ENCODE measurements around the gene CTAGE1.
"Not testable (repeated sequence)": the region's sequence is repeated elsewhere in the genome, so short reads cannot be mapped to it uniquely, and the experiment has no call there.

CTAGE1 gene

GRCh38 chr18:22433956-22434355 lies 16.2 kb upstream of the CTAGE1 start:
- DNase-seq = no peak

- no peak for DNase-seq
These were observed 15.0 kb upstream of the CTAGE1 start for GRCh38 chr18:22432657-22433137.

- no peak for DNase-seq
These were observed 11.8 kb upstream of the CTAGE1 start for GRCh38 chr18:22429564-22429963.

- DNase-seq = no peak
These were observed 11.0 kb upstream of the CTAGE1 start for GRCh38 chr18:22428672-22429071.

GRCh38 chr18:22427822-22428549 lies 10.3 kb upstream of the CTAGE1 start:
- no peak for DNase-seq

- no peak for DNase-seq
These were observed 6.8 kb upstream of the CTAGE1 start for GRCh38 chr18:22424565-22424963.

- no peak for DNase-seq
These were observed 6.3 kb upstream of the CTAGE1 start for GRCh38 chr18:22423878-22424564.

GRCh38 chr18:22422909-22423548 lies 5.3 kb upstream of the CTAGE1 start:
- no peak for DNase-seq

GRCh38 chr18:22420652-22421051 lies 2.9 kb upstream of the CTAGE1 start:
- no peak for DNase-seq

GRCh38 chr18:22412176-22412911 lies 5.4 kb downstream of the CTAGE1 start:
- no peak for DNase-seq

GRCh38 chr18:22411446-22411845 lies 6.3 kb downstream of the CTAGE1 start:
- no peak for DNase-seq

GRCh38 chr18:22410126-22410525 lies 7.6 kb downstream of the CTAGE1 start:
- no peak for DNase-seq

- no peak for DNase-seq
These were observed 8.3 kb downstream of the CTAGE1 start for GRCh38 chr18:22409445-22409844.

GRCh38 chr18:22408059-22408458 lies 9.7 kb downstream of the CTAGE1 start:
- DNase-seq = no peak

- DNase-seq = no peak
These were observed 12.6 kb downstream of the CTAGE1 start for GRCh38 chr18:22405142-22405541.

GRCh38 chr18:22403950-22404349 lies 13.8 kb downstream of the CTAGE1 start:
- DNase-seq = no peak

- no peak for DNase-seq
These were observed 17.8 kb downstream of the CTAGE1 start for GRCh38 chr18:22399949-22400348.

- no peak for DNase-seq
These were observed 19.3 kb downstream of the CTAGE1 start for GRCh38 chr18:22398464-22398863.

- no peak for DNase-seq
These were observed 23.3 kb downstream of the CTAGE1 start for GRCh38 chr18:22394428-22394827.

- not testable (repeated sequence) for DNase-seq
These were observed 24.6 kb downstream of the CTAGE1 start for GRCh38 chr18:22393164-22393563.

GRCh38 chr18:22391407-22392345 lies 26.0 kb downstream of the CTAGE1 start:
- no peak for DNase-seq

- DNase-seq = no peak
These were observed 29.9 kb downstream of the CTAGE1 start for GRCh38 chr18:22387787-22388186.
